ENCODE measurements around the gene NTN1.

NTN1 gene

GRCh38 chr17:9195961-9196670, 174.8 kb downstream of the NTN1 start:
- DNase-seq (ENCODE audit: low read depth): no peak

GRCh38 chr17:9199571-9200551, 178.6 kb downstream of the NTN1 start:
- no peak for DNase-seq (ENCODE audit: low read depth)

- no peak for DNase-seq (ENCODE audit: low read depth)
Measured at GRCh38 chr17:9200699-9201359, 179.5 kb downstream of the NTN1 start.

- no peak for DNase-seq (ENCODE audit: low read depth)
Measured at GRCh38 chr17:9202532-9202931, 181.2 kb downstream of the NTN1 start.

GRCh38 chr17:9203771-9204425, 182.6 kb downstream of the NTN1 start:
- DNase-seq (ENCODE audit: low read depth): no peak

- DNase-seq (ENCODE audit: low read depth): no peak
Measured at GRCh38 chr17:9204637-9205329, 183.5 kb downstream of the NTN1 start.

- DNase-seq (ENCODE audit: low read depth): no peak
Measured at GRCh38 chr17:9205520-9206409, 184.5 kb downstream of the NTN1 start.

- DNase-seq (ENCODE audit: low read depth): no peak
Measured at GRCh38 chr17:9206410-9206703, 185.0 kb downstream of the NTN1 start.

- no peak for DNase-seq (ENCODE audit: low read depth)
Measured at GRCh38 chr17:9206741-9207332, 185.5 kb downstream of the NTN1 start.

GRCh38 chr17:9208381-9209105, 187.2 kb downstream of the NTN1 start:
- no peak for DNase-seq (ENCODE audit: low read depth)

- no peak for DNase-seq (ENCODE audit: low read depth)
Measured at GRCh38 chr17:9209347-9209746, 188.0 kb downstream of the NTN1 start.

GRCh38 chr17:9209781-9210370, 188.6 kb downstream of the NTN1 start:
- no peak for DNase-seq (ENCODE audit: low read depth)

GRCh38 chr17:9211133-9211765, 189.9 kb downstream of the NTN1 start:
- no peak for DNase-seq (ENCODE audit: low read depth)

GRCh38 chr17:9212376-9213302, 191.3 kb downstream of the NTN1 start:
- DNase-seq (ENCODE audit: low read depth): no peak

- no peak for DNase-seq (ENCODE audit: low read depth)
Measured at GRCh38 chr17:9213303-9213640, 192.0 kb downstream of the NTN1 start.

- no peak for DNase-seq (ENCODE audit: low read depth)
Measured at GRCh38 chr17:9215465-9215864, 194.2 kb downstream of the NTN1 start.

- no peak for DNase-seq (ENCODE audit: low read depth)
Measured at GRCh38 chr17:9217151-9218056, 196.1 kb downstream of the NTN1 start.

All from amniotic epithelial cell (primary cell).